Measurements from ENCODE around the gene PACSIN2. TPM values are rescaled to one million over a fixed set of nuclear protein-coding genes. Genes with fewer than 3 reads are reported as not detected.
A peak's percentile ranks its signal among the peaks of the same experiment; 100 is the strongest.

The PACSIN2 gene
- total and polyA plus RNA-seq, 8 donors = 63.4 to 149 (median 66.2) TPM

- H3K4me3 ChIP-seq = no peak overlapping the region
- intact Hi-C loops (cut with DNase I) = loop anchor here in 1 of 2 donors (10.0 kb wide), 1 partner anchor 175 kb away; no protein-coding TSS in a partner anchor
- ATAC-seq = no peak
- no peaks in the 10 kb centered on the region for H3K27me3 ChIP-seq
- H3K9me3 ChIP-seq = no peaks in the 10 kb centered on the region
- DNase-seq = peak in 1 of 4 donors; percentile 29
- TF ChIP-seq CTCF (IDR thresholded peaks at IDR 0.05) = no peak
- H3K4me1 ChIP-seq = no peaks in the 10 kb centered on the region
- H3K27ac ChIP-seq = no peak overlapping the region
- no peaks in the 10 kb centered on the region for H3K36me3 ChIP-seq
Observed at GRCh38 chr22:43039800-43040199, 24.9 kb upstream of the PACSIN2 start.

- intact Hi-C loops (cut with DNase I) = loop anchor here in 1 of 2 donors (10.0 kb wide), 1 partner anchor 174 kb away; no protein-coding TSS in a partner anchor
- Histone ChIP-seq H3K4me3 (no peak overlapping the region), H3K27me3 (no peaks in the 10 kb centered on the region), H3K27ac (no peak overlapping the region), H3K4me1 (peaks cover 0 to 9% of the 10 kb centered on the region in 2 donors), H3K9me3 (no peaks in the 10 kb centered on the region), H3K36me3 (no peaks in the 10 kb centered on the region)
- DNase-seq (no peak), ATAC-seq (no peak)
- no peak for TF ChIP-seq CTCF (IDR thresholded peaks at IDR 0.05)
Observed at GRCh38 chr22:43038325-43038724, 23.4 kb upstream of the PACSIN2 start.

- DNase-seq (peak in 1 of 4 donors; percentile 49), ATAC-seq (peak; percentile 52)
- H3K4me3 ChIP-seq = no peak overlapping the region
- TF ChIP-seq CTCF (IDR thresholded peaks at IDR 0.05) = no peak
- no peaks in the 10 kb centered on the region for H3K9me3 ChIP-seq
- intact Hi-C loops (cut with DNase I) = loop anchor here in 1 of 2 donors (10.0 kb wide), 1 partner anchor 172 kb away; no protein-coding TSS in a partner anchor
- peaks cover 0 to 9% of the 10 kb centered on the region in 2 donors for H3K4me1 ChIP-seq
- no peak overlapping the region for H3K27ac ChIP-seq
- H3K27me3 ChIP-seq = no peaks in the 10 kb centered on the region
- no peaks in the 10 kb centered on the region for H3K36me3 ChIP-seq
Observed at GRCh38 chr22:43036282-43036829, 21.4 kb upstream of the PACSIN2 start.

- no peak for TF ChIP-seq CTCF (IDR thresholded peaks at IDR 0.05)
- intact Hi-C loops (cut with DNase I) = loop anchor here in 1 of 2 donors (10.0 kb wide), 1 partner anchor 170 kb away; no protein-coding TSS in a partner anchor
Observed at GRCh38 chr22:43035250-43035649, 20.3 kb upstream of the PACSIN2 start.

GRCh38 chr22:43031617-43032016 lies 16.7 kb upstream of the PACSIN2 start:
- no peak for TF ChIP-seq CTCF (IDR thresholded peaks at IDR 0.05)
- Histone ChIP-seq H3K9me3 (no peaks in the 10 kb centered on the region), H3K4me3 (no peak overlapping the region), H3K4me1 (peaks cover 0 to 9% of the 10 kb centered on the region in 2 donors), H3K27me3 (no peaks in the 10 kb centered on the region), H3K27ac (no peak overlapping the region), H3K36me3 (no peaks in the 10 kb centered on the region)
- DNase-seq = no peak
- intact Hi-C loops (cut with DNase I) = loop anchor here in 1 of 2 donors (10.0 kb wide), 1 partner anchor 167 kb away; no protein-coding TSS in a partner anchor
- no peak for ATAC-seq

More at GRCh38 chr22:43035250-43035649, 20.3 kb upstream of the PACSIN2 start:
- no peaks in the 10 kb centered on the region for H3K36me3 ChIP-seq
- ATAC-seq = no peak
- no peaks in the 10 kb centered on the region for H3K9me3 ChIP-seq
- no peaks in the 10 kb centered on the region for H3K27me3 ChIP-seq
- H3K4me1 ChIP-seq = peaks cover 0 to 9% of the 10 kb centered on the region in 2 donors
- no peak for DNase-seq
- no peak overlapping the region for H3K4me3 ChIP-seq
- no peak overlapping the region for H3K27ac ChIP-seq

All from left lung (tissue), 10 donors.